GM12878 (cell line): Measurements from ENCODE around the gene ALDOB. TPM values are rescaled to one million over a fixed set of nuclear protein-coding genes. Genes with fewer than 3 reads are reported as not detected.

Source experiments
- ATAC-seq: fragments of 200-7000 bp; cut with Tn5 transposase; 3 replicates; pipeline ENCODE4 v1.9.1; 2020; ENCODE audit warnings: mild to moderate bottlenecking, moderate library complexity
- BruUV-seq: library from RNA; stranded (reverse); fragments of 400-500 nt; replicated peaks from 2 replicates; lab custom pipeline; 2021; lab: Mats Ljungman, UMichigan
- CTCF ChIA-PET: fragments of 300-600 bp; sonication (Branson Sonifier 250); formaldehyde crosslinking; extraction: SDS; loops from one replicate; lab custom pipeline; 2021; ENCODE audit warnings: inconsistent platforms; lab: Yijun Ruan, JAX
- POLR2A ChIA-PET: fragments of 350-600 bp; formaldehyde crosslinking; extraction: SDS; loops from one replicate; lab custom pipeline; 2021; ENCODE audit warnings: inconsistent platforms; lab: Charles Lee
- RAD21 ChIA-PET: fragments of 300-600 bp; sonication (Branson Sonifier 250); formaldehyde crosslinking; loops from one replicate; lab custom pipeline; 2023; ENCODE audit warnings: antibody characterized with exemption; ENCODE audit not compliant: unreplicated experiment; lab: Charles Lee
- SMC1A ChIA-PET: fragments of 300-600 bp; sonication (Branson Sonifier 250); formaldehyde crosslinking; loops from one replicate; lab custom pipeline; 2023; ENCODE audit not compliant: unreplicated experiment, uncharacterized antibody; lab: Charles Lee
- DNase-seq: peaks from one replicate; pipeline ENCODE4 v3.0.0-alpha.2; 2011; ENCODE audit warnings: low read depth, low spot score
- FAIRE-seq: peaks from 3 replicates; lab custom pipeline; 2011; peaks lifted over from hg19 to GRCh38; lab: Jason Lieb, UNC
- H2AFZ ChIP-seq: 2 replicates; pipeline ENCODE4 v1.6.0; 2011; ENCODE audit warnings: low read depth, low read length, control low read depth; ENCODE audit not compliant: control insufficient read depth
- H3K27ac ChIP-seq: 2 replicates; pipeline ENCODE4 v1.5.1; 2011; ENCODE audit warnings: control low read depth; ENCODE audit not compliant: control insufficient read depth, insufficient read depth
- H3K27me3 ChIP-seq, 2 experiments: replicated peaks in 1 of 2; 2 replicates each; pipeline versions ENCODE4 v1.6.0 to v1.6.1; 2011; ENCODE audit warnings: low read length in 1 of 2; ENCODE audit not compliant: control insufficient read depth in 2 of 2, insufficient read depth in 2 of 2
- H3K36me3 ChIP-seq, 2 experiments: 2 replicates each; pipeline ENCODE4 v1.5.1; 2011; ENCODE audit warnings: low read length in 1 of 2; ENCODE audit not compliant: control insufficient read depth in 2 of 2, insufficient read depth in 2 of 2
- H3K4me1 ChIP-seq: 2 replicates; pipeline ENCODE4 v1.6.1; 2011; ENCODE audit warnings: mild to moderate bottlenecking, low read length, moderate library complexity, mixed read lengths; ENCODE audit not compliant: control insufficient read depth, insufficient read depth
- H3K4me2 ChIP-seq: 2 replicates; pipeline ENCODE4 v1.6.0; 2011; ENCODE audit warnings: control low read depth; ENCODE audit not compliant: control insufficient read depth, insufficient read depth
- H3K4me3 ChIP-seq: fragments of 200-600 bp; sonication (generic); 2 replicates; pipeline ENCODE4 v1.5.1; 2016
- H3K79me2 ChIP-seq: 2 replicates; pipeline ENCODE4 v1.6.0; 2011; ENCODE audit warnings: low read length; ENCODE audit not compliant: control insufficient read depth, insufficient read depth
- H3K9ac ChIP-seq: 2 replicates; pipeline ENCODE4 v1.8.0; 2011; ENCODE audit warnings: low read length, control low read depth, mixed read lengths; ENCODE audit not compliant: control insufficient read depth, insufficient read depth
- H3K9me3 ChIP-seq: replicated peaks from 3 replicates; pipeline ENCODE4 v1.5.1; 2011; ENCODE audit warnings: mild to moderate bottlenecking, low read length; ENCODE audit not compliant: control insufficient read depth, insufficient read depth
- H4K20me1 ChIP-seq: 2 replicates; pipeline ENCODE4 v1.6.0; 2011; ENCODE audit not compliant: control insufficient read depth, insufficient read depth
- ZNF24 ChIP-seq: fragments of 450-650 bp; IDR thresholded peaks from 2 replicates; pipeline ENCODE4 v1.6.1; 2017; ENCODE audit warnings: antibody characterized with exemption, mild to moderate bottlenecking
- ZNF274 ChIP-seq: IDR thresholded peaks from one replicate; pipeline ENCODE4 v1.8.0; 2011; ENCODE audit not compliant: insufficient read length, insufficient read depth
- in situ Hi-C: fragments of 300-500 bp; cut with MboI; formaldehyde crosslinking; loops from 9 replicates; pipeline ENCODE4 v1.14.3; 2018; ENCODE audit warnings: mixed read lengths
- intact Hi-C: fragments of 100-400 bp; cut with micrococcal nuclease; formaldehyde crosslinking; loops from one replicate; pipeline ENCODE4 v1.14.2; 2022; ENCODE audit not compliant: unreplicated experiment
- polyA plus RNA-seq, 11 experiments: library from polyadenylated mRNA; depleted of rRNA in 4 of 11; unstranded in 6 of 11; stranded (reverse) in 5 of 11; fragments of >200 nt; fragmentation: Nextera tagmentation in 4 of 11; fragmentation: Illumina TruSeq in 1 of 11; extraction: Ambion mirVana in 4 of 11; extraction: Trizol in 1 of 11; gene quantifications; 1 replicate in 1 of 11; 2 replicates in 10 of 11; pipeline versions ENCODE4 v1.2.1 to v1.2.3, GENCODE V29; 2011 to 2016; ENCODE audit warnings: inconsistent platforms in 2 of 11, missing spikeins in 2 of 11, low read depth in 1 of 11
- total RNA-seq, 4 experiments: library from RNA; depleted of rRNA in 3 of 4; stranded (reverse); fragments of >200 nt in 3 of 4; fragmentation: Illumina TruSeq in 1 of 4; extraction: Trizol in 1 of 4; gene quantifications; 2 replicates each; pipeline versions ENCODE4 v1.2.1 to v1.2.3, GENCODE V29; 2013 to 2021
- TF ChIP-seq, protein P1 (sequence below): fragments of 450-650 bp; IDR thresholded peaks from 2 replicates; pipeline ENCODE4 v1.6.1; 2016; ENCODE audit warnings: mild to moderate bottlenecking, moderate library complexity, borderline replicate concordance
- TF ChIP-seq, protein P2 (sequence below): IDR thresholded peaks from 2 replicates; pipeline ENCODE4 v1.6.1; 2011; ENCODE audit warnings: low read depth, low read length, improper control_type of control experiment, borderline replicate concordance

The ALDOB gene
- total and polyA plus RNA-seq, 10 of the 15 experiments (the other 5 are each of a cell fraction or from before 2014, with no cell fraction given), result 0.03 to 0.82 (median 0.04) TPM; not detected in 7

DNA sequence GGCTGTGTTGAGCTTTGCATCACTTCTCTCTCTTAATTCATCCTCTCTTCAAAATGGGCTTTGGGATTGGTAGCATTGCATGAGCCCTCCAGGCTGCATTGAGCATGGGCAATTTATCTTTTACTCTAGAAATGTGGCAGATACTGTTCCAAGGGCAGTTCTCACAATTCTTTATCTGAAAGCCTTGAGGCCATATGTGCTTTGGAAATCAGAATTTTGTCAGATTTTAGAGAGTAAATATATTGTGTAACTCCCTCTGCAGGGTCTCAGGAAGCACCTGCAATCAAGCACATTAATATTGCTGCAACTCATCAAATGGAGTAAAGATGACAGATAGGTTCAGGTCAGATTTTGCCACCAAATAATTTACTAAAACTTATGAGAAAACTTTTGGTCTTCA is 17.6 kb downstream of the ALDOB start:
- in situ Hi-C loops, result no loop called here
- no TSS peak for BruUV-seq
- DNase-seq (no peak), FAIRE-seq (no peak), ATAC-seq (no peak)
- no peaks in the 10 kb centered on the region for H3K36me3 ChIP-seq
- SMC1A ChIA-PET, result interaction anchor here (1.1 kb wide), 1 partner anchor 15 kb away, joined by 4 read pairs; no protein-coding TSS in a partner anchor
- H4K20me1 ChIP-seq, result no peaks in the 10 kb centered on the region
- H3K9me3 ChIP-seq, result no peaks in the 10 kb centered on the region
- POLR2A ChIA-PET, result no interaction called here
- H2AFZ ChIP-seq, result no peak overlapping the region
- TF ChIP-seq ZNF24 (no peak), ZNF274 (no peak)
- TF ChIP-seq, protein P1, sequence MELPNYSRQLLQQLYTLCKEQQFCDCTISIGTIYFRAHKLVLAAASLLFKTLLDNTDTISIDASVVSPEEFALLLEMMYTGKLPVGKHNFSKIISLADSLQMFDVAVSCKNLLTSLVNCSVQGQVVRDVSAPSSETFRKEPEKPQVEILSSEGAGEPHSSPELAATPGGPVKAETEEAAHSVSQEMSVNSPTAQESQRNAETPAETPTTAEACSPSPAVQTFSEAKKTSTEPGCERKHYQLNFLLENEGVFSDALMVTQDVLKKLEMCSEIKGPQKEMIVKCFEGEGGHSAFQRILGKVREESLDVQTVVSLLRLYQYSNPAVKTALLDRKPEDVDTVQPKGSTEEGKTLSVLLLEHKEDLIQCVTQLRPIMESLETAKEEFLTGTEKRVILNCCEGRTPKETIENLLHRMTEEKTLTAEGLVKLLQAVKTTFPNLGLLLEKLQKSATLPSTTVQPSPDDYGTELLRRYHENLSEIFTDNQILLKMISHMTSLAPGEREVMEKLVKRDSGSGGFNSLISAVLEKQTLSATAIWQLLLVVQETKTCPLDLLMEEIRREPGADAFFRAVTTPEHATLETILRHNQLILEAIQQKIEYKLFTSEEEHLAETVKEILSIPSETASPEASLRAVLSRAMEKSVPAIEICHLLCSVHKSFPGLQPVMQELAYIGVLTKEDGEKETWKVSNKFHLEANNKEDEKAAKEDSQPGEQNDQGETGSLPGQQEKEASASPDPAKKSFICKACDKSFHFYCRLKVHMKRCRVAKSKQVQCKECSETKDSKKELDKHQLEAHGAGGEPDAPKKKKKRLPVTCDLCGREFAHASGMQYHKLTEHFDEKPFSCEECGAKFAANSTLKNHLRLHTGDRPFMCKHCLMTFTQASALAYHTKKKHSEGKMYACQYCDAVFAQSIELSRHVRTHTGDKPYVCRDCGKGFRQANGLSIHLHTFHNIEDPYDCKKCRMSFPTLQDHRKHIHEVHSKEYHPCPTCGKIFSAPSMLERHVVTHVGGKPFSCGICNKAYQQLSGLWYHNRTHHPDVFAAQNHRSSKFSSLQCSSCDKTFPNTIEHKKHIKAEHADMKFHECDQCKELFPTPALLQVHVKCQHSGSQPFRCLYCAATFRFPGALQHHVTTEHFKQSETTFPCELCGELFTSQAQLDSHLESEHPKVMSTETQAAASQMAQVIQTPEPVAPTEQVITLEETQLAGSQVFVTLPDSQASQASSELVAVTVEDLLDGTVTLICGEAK, result no peak
- TF ChIP-seq, protein P2, sequence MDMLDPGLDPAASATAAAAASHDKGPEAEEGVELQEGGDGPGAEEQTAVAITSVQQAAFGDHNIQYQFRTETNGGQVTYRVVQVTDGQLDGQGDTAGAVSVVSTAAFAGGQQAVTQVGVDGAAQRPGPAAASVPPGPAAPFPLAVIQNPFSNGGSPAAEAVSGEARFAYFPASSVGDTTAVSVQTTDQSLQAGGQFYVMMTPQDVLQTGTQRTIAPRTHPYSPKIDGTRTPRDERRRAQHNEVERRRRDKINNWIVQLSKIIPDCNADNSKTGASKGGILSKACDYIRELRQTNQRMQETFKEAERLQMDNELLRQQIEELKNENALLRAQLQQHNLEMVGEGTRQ, result no peak
- H3K4me2 ChIP-seq, result no peak overlapping the region
- CTCF ChIA-PET, result interaction anchor here (1.0 kb wide), 1 partner anchor 17 kb away, joined by 4 read pairs; no protein-coding TSS in a partner anchor
- intact Hi-C loops, result no loop called here
- H3K27ac ChIP-seq, result no peak overlapping the region
- H3K4me1 ChIP-seq, result no peaks in the 10 kb centered on the region
- H3K27me3 ChIP-seq, result no peaks in the 10 kb centered on the region
- RAD21 ChIA-PET, result no interaction called here
- no peak overlapping the region for H3K4me3 ChIP-seq
- no peak overlapping the region for H3K9ac ChIP-seq
- H3K79me2 ChIP-seq, result no peaks in the 10 kb centered on the region
